CD8-positive, alpha-beta memory T cell (primary cell): Measurements from ENCODE around the gene MICALL1. TPM values are rescaled to one million over a fixed set of nuclear protein-coding genes. Genes with fewer than 3 reads are reported as not detected.
"Not testable (repeated sequence)": the region's sequence is repeated elsewhere in the genome, so short reads cannot be mapped to it uniquely, and the experiment has no call there.

Source experiments
- CTCF ChIA-PET: fragments of 350-600 bp; sonication (Branson Sonifier 250); formaldehyde crosslinking; loops from one replicate; lab custom pipeline; 2021; ENCODE audit warnings: antibody characterized with exemption; lab: Charles Lee
- POLR2A ChIA-PET: fragments of 350-600 bp; sonication (Branson Sonifier 250); formaldehyde crosslinking; loops from one replicate; lab custom pipeline; 2021; ENCODE audit warnings: antibody characterized with exemption; lab: Charles Lee
- DNase-seq, 5 donors: peaks; one replicate each; pipeline versions ENCODE4 v3.0.0 to v3.0.0-alpha.2; 2020 to 2022; ENCODE audit warnings: mixed read lengths in 1 of 5
- H3K27ac ChIP-seq: one replicate; pipeline ENCODE4 v1.7.0; 2013; ENCODE audit warnings: low read depth, mild to moderate bottlenecking, low read length, moderate library complexity
- H3K27me3 ChIP-seq: 2 replicates; pipeline ENCODE4 v1.7.0; 2013; ENCODE audit warnings: low read length, mild to moderate bottlenecking; ENCODE audit not compliant: insufficient read depth, poor library complexity, severe bottlenecking
- H3K36me3 ChIP-seq: 2 replicates; pipeline ENCODE4 v1.7.0; 2013; ENCODE audit warnings: mild to moderate bottlenecking, low read length, moderate library complexity; ENCODE audit not compliant: insufficient read depth
- H3K4me1 ChIP-seq: 2 replicates; pipeline ENCODE4 v1.7.0; 2013; ENCODE audit warnings: mild to moderate bottlenecking, low read length, moderate library complexity; ENCODE audit not compliant: insufficient read depth
- H3K4me3 ChIP-seq: 2 replicates; pipeline ENCODE4 v1.7.0; 2013; ENCODE audit warnings: mild to moderate bottlenecking, low read length
- H3K9me3 ChIP-seq: 2 replicates; pipeline ENCODE4 v1.7.0; 2013; ENCODE audit warnings: mild to moderate bottlenecking, low read length
- H3K27ac Mint-ChIP-seq, 8 donors: one replicate each; pipeline ENCODE4 v1.8.0; 2020 to 2021; ENCODE audit warnings: mixed read lengths in 8 of 8, mild to moderate bottlenecking in 6 of 8, inconsistent platforms in 3 of 8, moderate library complexity in 3 of 8
- H3K27me3 Mint-ChIP-seq, 2 donors: one replicate each; pipeline ENCODE4 v1.8.0; 2020 to 2021; ENCODE audit warnings: mixed read lengths in 2 of 2, mild to moderate bottlenecking in 1 of 2, moderate library complexity in 1 of 2
- H3K36me3 Mint-ChIP-seq, 3 donors: one replicate each; pipeline ENCODE4 v1.8.0; 2020 to 2021; ENCODE audit warnings: mixed read lengths in 3 of 3, inconsistent platforms in 1 of 3, mild to moderate bottlenecking in 1 of 3
- H3K4me1 Mint-ChIP-seq, 3 donors: one replicate each; pipeline ENCODE4 v1.8.0; 2020 to 2021; ENCODE audit warnings: mixed read lengths in 3 of 3, inconsistent platforms in 1 of 3, mild to moderate bottlenecking in 1 of 3
- H3K4me3 Mint-ChIP-seq, 7 donors: one replicate each; pipeline ENCODE4 v1.8.0; 2020 to 2021; ENCODE audit warnings: mixed read lengths in 7 of 7, mild to moderate bottlenecking in 6 of 7, moderate library complexity in 4 of 7, inconsistent platforms in 2 of 7
- H3K9me3 Mint-ChIP-seq, 5 donors: one replicate each; pipeline ENCODE4 v1.8.0; 2020 to 2022; ENCODE audit warnings: mixed read lengths in 5 of 5, mild to moderate bottlenecking in 3 of 5, moderate library complexity in 2 of 5, inconsistent platforms in 1 of 5
- polyA plus RNA-seq: library from polyadenylated mRNA; unstranded; fragments of 300-500 nt; fragmentation: Illumina TruSeq; gene quantifications from one replicate; pipeline ENCODE4 v1.2.3, GENCODE V29; 2021
- total RNA-seq, 2 experiments: library from RNA; stranded (reverse); gene quantifications; one replicate each; pipeline ENCODE4 v1.2.3, GENCODE V29; 2021

MICALL1 gene
- total and polyA plus RNA-seq, 3 experiments from 2014 or later = 7.2 to 25.8 (median 25.4) TPM

DNA sequence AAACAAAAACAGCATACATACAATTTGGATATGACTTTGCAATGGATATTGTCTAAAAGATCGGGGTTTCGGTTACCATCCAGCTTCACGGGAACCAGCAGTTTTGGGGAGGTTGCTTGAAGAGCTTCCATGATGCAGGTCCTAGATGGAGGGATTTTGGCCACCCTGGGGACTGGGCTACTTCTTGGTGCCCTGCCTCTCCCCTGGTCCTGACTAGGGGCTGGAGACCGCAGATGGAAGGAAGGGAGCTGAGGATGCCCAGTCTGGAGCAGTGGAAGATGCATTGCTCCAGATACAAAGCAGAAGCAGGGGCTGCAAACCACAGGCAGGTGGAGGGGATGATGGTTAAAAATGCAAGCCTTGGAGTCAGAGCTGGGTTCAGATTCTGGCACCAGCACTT lies 64.8 kb downstream of the MICALL1 start:
- Mint-ChIP-seq H3K36me3 (peaks cover 6 to 70% (median 12%) of the 10 kb centered on the region in 3 donors), H3K4me1 (peaks cover 0 to 5% (median 3%) of the 10 kb centered on the region in 3 donors), H3K27ac (peak overlapping the region in 2 of 8 donors; percentile 17 to 46), H3K4me3 (no peak overlapping the region), H3K27me3 (peaks cover 0 to 2% of the 10 kb centered on the region in 2 donors), H3K9me3 (no peaks in the 10 kb centered on the region)
- ChIA-PET POLR2A (interaction anchor here (0.6 kb wide), 1 partner anchor 41 kb away, joined by 3 read pairs; no protein-coding TSS in a partner anchor), CTCF (no interaction called here)
- Histone ChIP-seq H3K9me3 (no peaks in the 10 kb centered on the region), H3K4me1 (no peaks in the 10 kb centered on the region), H3K27me3 (no peaks in the 10 kb centered on the region), H3K36me3 (peaks cover 25% of the 10 kb centered on the region), H3K27ac (no peak overlapping the region), H3K4me3 (no peak overlapping the region)
- DNase-seq = no peak

DNA sequence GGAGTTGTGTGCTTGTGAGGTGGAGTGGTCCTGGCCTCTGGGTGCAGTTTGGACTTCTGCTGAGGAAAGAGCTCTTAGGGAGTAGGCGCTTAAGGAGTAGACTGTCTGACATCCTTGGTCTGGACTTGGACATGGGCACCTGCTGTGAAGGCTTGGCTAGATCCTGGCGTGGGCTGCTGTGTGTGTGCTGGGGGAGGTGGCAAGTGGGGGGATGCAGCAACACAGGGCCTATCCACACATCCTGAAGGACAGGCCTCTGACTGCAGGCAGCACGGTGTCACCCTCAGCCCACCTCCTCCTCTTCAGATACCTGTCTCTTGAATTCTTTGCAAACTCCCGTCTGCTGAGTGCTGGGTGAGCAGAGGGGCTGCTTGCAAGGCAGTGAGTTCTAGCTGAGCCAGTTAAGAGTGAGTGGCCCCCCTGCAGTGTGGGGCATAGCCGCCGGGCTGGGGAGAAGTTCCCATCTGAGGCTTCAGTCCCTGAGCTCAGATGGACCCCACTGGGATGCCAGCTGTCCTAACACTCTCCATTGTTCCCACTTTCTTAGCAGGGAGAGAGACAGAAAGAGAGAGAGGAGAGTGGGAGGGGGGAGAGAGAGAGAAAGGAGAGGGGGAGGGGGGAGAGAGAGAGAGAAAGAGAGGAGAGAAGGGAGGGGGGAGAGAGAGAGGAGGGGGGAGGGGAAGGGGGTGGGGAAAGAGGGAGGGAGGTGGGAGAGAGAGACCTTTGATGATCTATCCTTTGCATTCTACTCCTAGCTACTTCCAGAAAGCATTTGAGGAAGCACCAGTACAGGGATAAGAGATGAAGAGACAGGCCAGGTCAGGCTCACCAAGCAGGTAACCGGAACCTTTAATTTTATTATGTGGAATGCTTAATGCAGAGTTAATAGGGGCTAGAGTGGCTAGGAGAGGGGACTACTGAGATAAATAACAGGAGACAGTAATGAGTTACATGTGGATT lies 65.7 kb downstream of the MICALL1 start:
- peaks cover 0 to 5% (median 3%) of the 10 kb centered on the region in 3 donors for H3K4me1 Mint-ChIP-seq
- ChIA-PET POLR2A (no interaction called here), CTCF (no interaction called here)
- no peaks in the 10 kb centered on the region for H3K4me1 ChIP-seq
- H3K27me3 Mint-ChIP-seq = peaks cover 0 to 2% of the 10 kb centered on the region in 2 donors
- peaks cover 6 to 66% (median 12%) of the 10 kb centered on the region in 3 donors for H3K36me3 Mint-ChIP-seq
- no peak for DNase-seq
- H3K4me3 Mint-ChIP-seq = no peak overlapping the region
- no peaks in the 10 kb centered on the region for H3K9me3 Mint-ChIP-seq
- no peak overlapping the region for H3K27ac ChIP-seq
- no peaks in the 10 kb centered on the region for H3K27me3 ChIP-seq
- H3K27ac Mint-ChIP-seq = peak overlapping the region in 2 of 8 donors; percentile 17 to 65
- H3K9me3 ChIP-seq = no peaks in the 10 kb centered on the region
- H3K4me3 ChIP-seq = no peak overlapping the region
- H3K36me3 ChIP-seq = peaks cover 22% of the 10 kb centered on the region

GRCh38 chr22:37972527-37972926 lies 66.4 kb downstream of the MICALL1 start:
- ChIA-PET POLR2A (no interaction called here), CTCF (no interaction called here)
- Mint-ChIP-seq H3K27ac (no peak overlapping the region), H3K9me3 (no peaks in the 10 kb centered on the region), H3K4me1 (peaks cover 0 to 5% (median 3%) of the 10 kb centered on the region in 3 donors), H3K36me3 (peaks cover 3 to 60% (median 9%) of the 10 kb centered on the region in 3 donors), H3K4me3 (no peak overlapping the region), H3K27me3 (peaks cover 0 to 2% of the 10 kb centered on the region in 2 donors)
- no peak overlapping the region for H3K27ac ChIP-seq
- no peaks in the 10 kb centered on the region for H3K27me3 ChIP-seq
- H3K9me3 ChIP-seq = no peaks in the 10 kb centered on the region
- peaks cover 15% of the 10 kb centered on the region for H3K36me3 ChIP-seq
- no peaks in the 10 kb centered on the region for H3K4me1 ChIP-seq
- H3K4me3 ChIP-seq = no peak overlapping the region
- no peak for DNase-seq

GRCh38 chr22:37973271-37974170 lies 67.4 kb downstream of the MICALL1 start:
- H3K9me3 ChIP-seq = no peaks in the 10 kb centered on the region
- H3K4me3 ChIP-seq = no peak overlapping the region
- Mint-ChIP-seq H3K4me3 (no peak overlapping the region), H3K9me3 (no peaks in the 10 kb centered on the region), H3K27ac (peak overlapping the region in 2 of 8 donors; percentile 50 to 93), H3K4me1 (peaks cover 0 to 5% (median 3%) of the 10 kb centered on the region in 3 donors), H3K36me3 (peaks cover 0 to 52% (median 9%) of the 10 kb centered on the region in 3 donors), H3K27me3 (no peaks in the 10 kb centered on the region)
- no peaks in the 10 kb centered on the region for H3K4me1 ChIP-seq
- no peak for DNase-seq
- no peak overlapping the region for H3K27ac ChIP-seq
- ChIA-PET CTCF (no interaction called here), POLR2A (no interaction called here)
- H3K36me3 ChIP-seq = peaks cover 5% of the 10 kb centered on the region
- H3K27me3 ChIP-seq = no peaks in the 10 kb centered on the region

- no peaks in the 10 kb centered on the region for H3K36me3 ChIP-seq
- CTCF ChIA-PET = no interaction called here
- H3K4me3 ChIP-seq = no peak overlapping the region
These were observed 69.1 kb downstream of the MICALL1 start for GRCh38 chr22:37975153-37975552.

GRCh38 chr22:37976022-37976421 lies 69.9 kb downstream of the MICALL1 start:
- H3K36me3 Mint-ChIP-seq = peaks cover 0 to 40% (median 6%) of the 10 kb centered on the region in 3 donors
- DNase-seq, H3K27me3 ChIP-seq, POLR2A ChIA-PET, H3K27ac ChIP-seq, H3K4me1 ChIP-seq, H3K36me3 ChIP-seq, H3K9me3 ChIP-seq, H3K4me3 Mint-ChIP-seq, H3K4me3 ChIP-seq, H3K27me3 Mint-ChIP-seq, H3K4me1 Mint-ChIP-seq, H3K9me3 Mint-ChIP-seq: not testable (repeated sequence)
- peak overlapping the region in 1 of 8 donors; percentile 36 for H3K27ac Mint-ChIP-seq
- CTCF ChIA-PET = interaction anchor here (1.2 kb wide), 1 partner anchor 159 kb away, joined by 3 read pairs; no protein-coding TSS in a partner anchor

More at GRCh38 chr22:37975153-37975552, 69.1 kb downstream of the MICALL1 start:
- Histone ChIP-seq H3K4me1 (no peaks in the 10 kb centered on the region), H3K9me3 (no peaks in the 10 kb centered on the region), H3K27ac (no peak overlapping the region), H3K27me3 (no peaks in the 10 kb centered on the region)
- Mint-ChIP-seq H3K27ac (peak overlapping the region in 2 of 8 donors; percentile 13 to 59), H3K27me3 (no peaks in the 10 kb centered on the region), H3K36me3 (peaks cover 0 to 41% (median 9%) of the 10 kb centered on the region in 3 donors), H3K9me3 (no peaks in the 10 kb centered on the region), H3K4me3 (no peak overlapping the region), H3K4me1 (peaks cover 0 to 5% (median 3%) of the 10 kb centered on the region in 3 donors)
- POLR2A ChIA-PET = no interaction called here
- DNase-seq = no peak

- DNase-seq = no peak
- no peaks in the 10 kb centered on the region for H3K36me3 ChIP-seq
- Mint-ChIP-seq H3K27me3 (no peaks in the 10 kb centered on the region), H3K4me3 (no peak overlapping the region), H3K9me3 (no peaks in the 10 kb centered on the region), H3K4me1 (peaks cover 0 to 5% (median 1%) of the 10 kb centered on the region in 3 donors), H3K27ac (peak overlapping the region in 2 of 8 donors; percentile 8 to 36), H3K36me3 (peaks cover 0 to 37% (median 7%) of the 10 kb centered on the region in 3 donors)
- H3K4me3 ChIP-seq = no peak overlapping the region
- H3K27me3 ChIP-seq = no peaks in the 10 kb centered on the region
- ChIA-PET POLR2A (no interaction called here), CTCF (interaction anchor here (1.2 kb wide), 1 partner anchor 159 kb away, joined by 3 read pairs; no protein-coding TSS in a partner anchor)
- no peak overlapping the region for H3K27ac ChIP-seq
- H3K4me1 ChIP-seq = no peaks in the 10 kb centered on the region
- no peaks in the 10 kb centered on the region for H3K9me3 ChIP-seq
These were observed 70.5 kb downstream of the MICALL1 start for GRCh38 chr22:37976547-37976946.
